Activated naive CD4-positive, alpha-beta T cell treated with anti-CD3 and anti-CD28 coated beads, Interleukin-2, amount 10 ng/mL, durations not matched to agents 7 days and 5 days (primary cell): ENCODE data around the gene PCDHGB5.
"Not testable (repeated sequence)": the region's sequence is repeated elsewhere in the genome, so short reads cannot be mapped to it uniquely, and the experiment has no call there.

Experiments
- CTCF ChIA-PET: fragments of 350-600 bp; sonication (Branson Sonifier 250); formaldehyde crosslinking; loops from one replicate; lab custom pipeline; 2021; ENCODE audit warnings: antibody characterized with exemption; lab: Charles Lee
- DNase-seq: peaks from one replicate; pipeline ENCODE4 v3.0.0-alpha.2; 2020
- H3K27ac Mint-ChIP-seq: one replicate; pipeline ENCODE4 v1.8.0; 2021; ENCODE audit warnings: mild to moderate bottlenecking, moderate library complexity, mixed read lengths
- H3K27me3 Mint-ChIP-seq: one replicate; pipeline ENCODE4 v1.8.0; 2021; ENCODE audit warnings: mild to moderate bottlenecking, mixed read lengths
- H3K36me3 Mint-ChIP-seq: one replicate; pipeline ENCODE4 v1.8.0; 2021; ENCODE audit warnings: mixed read lengths
- H3K4me1 Mint-ChIP-seq: one replicate; pipeline ENCODE4 v1.8.0; 2021; ENCODE audit warnings: mixed read lengths
- H3K4me3 Mint-ChIP-seq: one replicate; pipeline ENCODE4 v1.8.0; 2021; ENCODE audit warnings: mild to moderate bottlenecking, moderate library complexity, mixed read lengths
- H3K9me3 Mint-ChIP-seq: one replicate; pipeline ENCODE4 v1.8.0; 2021; ENCODE audit warnings: mixed read lengths

Gene PCDHGB5

GRCh38 chr5:141366016-141366896 is 31.5 kb upstream of the PCDHGB5 start:
- CTCF ChIA-PET: no interaction called here
- H3K27me3 Mint-ChIP-seq: peaks cover 72% of the 10 kb centered on the region
- H3K9me3 Mint-ChIP-seq: peaks cover 34% of the 10 kb centered on the region
- no peak overlapping the region for H3K27ac Mint-ChIP-seq
- H3K36me3 Mint-ChIP-seq: peaks cover 8% of the 10 kb centered on the region
- no peak for DNase-seq
- no peak overlapping the region for H3K4me3 Mint-ChIP-seq
- peaks cover 2% of the 10 kb centered on the region for H3K4me1 Mint-ChIP-seq

DNA sequence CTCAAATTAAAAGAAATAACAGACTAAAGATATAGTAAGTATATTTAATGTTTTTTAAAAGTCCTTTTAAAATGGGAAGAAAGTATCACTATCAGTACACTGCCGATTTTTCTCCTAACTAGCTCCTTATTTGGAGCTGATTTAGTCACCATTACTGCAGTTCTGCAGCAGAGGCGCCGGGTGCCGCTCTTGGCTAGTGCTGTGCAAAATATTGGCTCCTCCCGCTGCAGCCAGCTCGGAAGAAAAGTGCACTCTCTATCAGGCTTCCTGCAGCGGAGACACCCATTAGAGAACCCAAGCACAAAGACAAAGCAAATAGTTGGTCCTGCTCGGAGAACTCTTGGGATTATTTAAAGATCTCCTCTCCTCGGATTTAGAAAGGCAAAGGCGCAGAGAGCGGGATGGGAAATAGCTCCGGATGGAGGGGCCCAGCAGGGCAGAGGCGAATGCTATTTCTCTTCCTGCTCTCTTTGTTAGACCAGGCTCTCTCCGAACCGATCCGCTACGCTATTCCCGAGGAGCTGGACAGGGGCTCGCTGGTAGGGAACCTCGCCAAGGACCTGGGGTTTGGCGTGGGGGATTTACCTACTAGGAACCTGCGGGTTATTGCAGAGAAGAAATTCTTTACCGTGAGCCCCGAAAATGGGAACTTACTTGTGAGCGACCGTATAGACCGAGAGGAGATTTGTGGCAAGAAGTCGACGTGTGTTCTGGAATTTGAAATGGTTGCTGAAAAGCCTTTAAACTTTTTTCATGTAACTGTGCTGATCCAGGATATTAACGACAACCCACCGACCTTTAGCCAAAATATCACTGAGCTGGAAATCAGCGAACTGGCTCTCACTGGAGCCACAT is 27.5 kb upstream of the PCDHGB5 start, which contains the start of gene PCDHGB3:
Gene PCDHGB3, plus strand, starts transcription at position 249 of the 855 bp plus-strand sequence. Its CDS starts 153 bp downstream, at position 402.
- H3K36me3 Mint-ChIP-seq: peaks cover 4% of the 10 kb centered on the region
- peak within 1 kb of the TSS; percentile 62 for H3K4me3 Mint-ChIP-seq
- peaks cover 4% of the 10 kb centered on the region for H3K4me1 Mint-ChIP-seq
- peak; percentile 53 for DNase-seq
- H3K9me3 Mint-ChIP-seq: peaks cover 31% of the 10 kb centered on the region
- H3K27me3 Mint-ChIP-seq: peaks cover 74% of the 10 kb centered on the region
- H3K27ac Mint-ChIP-seq: no peak within 1 kb of the TSS
- CTCF ChIA-PET: interaction anchor here (0.7 to 2.0 kb wide), 27 partner anchors 10 to 549 kb away, joined by 3 to 12 read pairs (median 3); partner anchors contain the start of genes PCDHA5, PCDHGA12, PCDHGB4 and PCDHGB5

- Mint-ChIP-seq H3K27ac (no peak overlapping the region), H3K4me1 (peaks cover 4% of the 10 kb centered on the region), H3K9me3 (peaks cover 27% of the 10 kb centered on the region), H3K4me3 (no peak overlapping the region), H3K36me3 (peaks cover 4% of the 10 kb centered on the region), H3K27me3 (peaks cover 70% of the 10 kb centered on the region)
- CTCF ChIA-PET: interaction anchor here (1.3 to 1.6 kb wide), 2 partner anchors 52 to 58 kb away, joined by 3 read pairs; partner anchors contain the start of genes PCDHGA12 and TAF7
- no peak for DNase-seq
Observed at GRCh38 chr5:141371572-141372475, 25.9 kb upstream of the PCDHGB5 start.

GRCh38 chr5:141373673-141374317 is 24.0 kb upstream of the PCDHGB5 start, which contains the start of gene PCDHGA6:
PCDHGA6 (plus strand) TSS chr5:141373891; CDS start chr5:141374084, 193 bp downstream.
- peaks cover 67% of the 10 kb centered on the region for H3K27me3 Mint-ChIP-seq
- H3K4me1 Mint-ChIP-seq: peaks cover 4% of the 10 kb centered on the region
- H3K36me3 Mint-ChIP-seq: peaks cover 4% of the 10 kb centered on the region
- H3K27ac Mint-ChIP-seq: no peak within 1 kb of the TSS
- peak within 1 kb of the TSS; percentile 12 for H3K4me3 Mint-ChIP-seq
- DNase-seq: no peak
- H3K9me3 Mint-ChIP-seq: peaks cover 29% of the 10 kb centered on the region
- CTCF ChIA-PET: interaction anchor here (1.0 to 1.7 kb wide), 6 partner anchors 17 to 140 kb away, joined by 3 to 6 read pairs (median 4); partner anchors contain the start of gene PCDHGA10

- H3K4me1 Mint-ChIP-seq: peaks cover 4% of the 10 kb centered on the region
- H3K27me3 Mint-ChIP-seq: peaks cover 61% of the 10 kb centered on the region
- CTCF ChIA-PET: interaction anchor here (1.0 to 1.6 kb wide), 4 partner anchors 22 to 139 kb away, joined by 3 to 6 read pairs (median 4); partner anchors contain the start of gene PCDHGA10
- H3K27ac Mint-ChIP-seq: no peak overlapping the region
- peaks cover 4% of the 10 kb centered on the region for H3K36me3 Mint-ChIP-seq
- no peak for DNase-seq
- H3K9me3 Mint-ChIP-seq: peaks cover 29% of the 10 kb centered on the region
- H3K4me3 Mint-ChIP-seq: no peak overlapping the region
Observed at GRCh38 chr5:141374627-141375026, 23.1 kb upstream of the PCDHGB5 start.

- H3K4me1 Mint-ChIP-seq, CTCF ChIA-PET: not testable (repeated sequence)
- H3K27me3 Mint-ChIP-seq: peaks cover 56% of the 10 kb centered on the region
Observed at GRCh38 chr5:141375444-141376155, 22.1 kb upstream of the PCDHGB5 start.

GRCh38 chr5:141382469-141383294 is 15.1 kb upstream of the PCDHGB5 start, which contains the start of gene PCDHGA7:
PCDHGA7 (plus strand) TSS chr5:141382742; CDS start chr5:141382900, 158 bp downstream.
- DNase-seq: no peak
- no peaks in the 10 kb centered on the region for H3K36me3 Mint-ChIP-seq
- no peak within 1 kb of the TSS for H3K27ac Mint-ChIP-seq
- H3K4me1 Mint-ChIP-seq: no peaks in the 10 kb centered on the region
- H3K27me3 Mint-ChIP-seq: peaks cover 43% of the 10 kb centered on the region
- H3K4me3 Mint-ChIP-seq: peak within 1 kb of the TSS; percentile 54
- CTCF ChIA-PET: interaction anchor here (1.1 kb wide), 1 partner anchor 38 kb away, joined by 3 read pairs; the partner anchor contains the start of gene PCDHGA11
- peaks cover 14% of the 10 kb centered on the region for H3K9me3 Mint-ChIP-seq

More at GRCh38 chr5:141375444-141376155, 22.1 kb upstream of the PCDHGB5 start:
- H3K9me3 Mint-ChIP-seq: peaks cover 29% of the 10 kb centered on the region
- H3K27ac Mint-ChIP-seq, H3K4me3 Mint-ChIP-seq, H3K36me3 Mint-ChIP-seq, DNase-seq: not testable (repeated sequence)

DNA sequence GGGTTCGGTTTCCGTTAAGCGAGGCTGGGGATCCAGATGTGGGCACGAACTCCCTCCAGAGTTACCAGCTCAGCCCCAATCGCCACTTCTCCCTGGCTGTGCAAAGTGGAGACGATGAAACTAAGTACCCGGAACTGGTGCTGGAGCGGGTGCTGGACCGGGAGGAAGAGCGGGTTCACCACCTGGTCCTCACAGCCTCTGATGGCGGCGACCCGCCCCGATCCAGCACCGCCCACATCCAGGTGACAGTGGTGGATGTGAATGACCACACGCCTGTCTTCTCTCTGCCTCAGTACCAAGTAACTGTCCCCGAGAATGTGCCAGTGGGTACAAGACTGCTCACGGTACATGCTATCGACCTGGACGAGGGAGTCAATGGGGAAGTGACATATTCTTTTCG is 14.4 kb upstream of the PCDHGB5 start:
- H3K27me3 Mint-ChIP-seq: peaks cover 46% of the 10 kb centered on the region
- peaks cover under 1% of the 10 kb centered on the region for H3K36me3 Mint-ChIP-seq
- no peak overlapping the region for H3K4me3 Mint-ChIP-seq
- DNase-seq: no peak
- peaks cover 14% of the 10 kb centered on the region for H3K9me3 Mint-ChIP-seq
- H3K27ac Mint-ChIP-seq: no peak overlapping the region
- CTCF ChIA-PET: interaction anchor here (1.1 kb wide), 1 partner anchor 37 kb away, joined by 3 read pairs; the partner anchor contains the start of gene PCDHGA11
- no peaks in the 10 kb centered on the region for H3K4me1 Mint-ChIP-seq

DNA sequence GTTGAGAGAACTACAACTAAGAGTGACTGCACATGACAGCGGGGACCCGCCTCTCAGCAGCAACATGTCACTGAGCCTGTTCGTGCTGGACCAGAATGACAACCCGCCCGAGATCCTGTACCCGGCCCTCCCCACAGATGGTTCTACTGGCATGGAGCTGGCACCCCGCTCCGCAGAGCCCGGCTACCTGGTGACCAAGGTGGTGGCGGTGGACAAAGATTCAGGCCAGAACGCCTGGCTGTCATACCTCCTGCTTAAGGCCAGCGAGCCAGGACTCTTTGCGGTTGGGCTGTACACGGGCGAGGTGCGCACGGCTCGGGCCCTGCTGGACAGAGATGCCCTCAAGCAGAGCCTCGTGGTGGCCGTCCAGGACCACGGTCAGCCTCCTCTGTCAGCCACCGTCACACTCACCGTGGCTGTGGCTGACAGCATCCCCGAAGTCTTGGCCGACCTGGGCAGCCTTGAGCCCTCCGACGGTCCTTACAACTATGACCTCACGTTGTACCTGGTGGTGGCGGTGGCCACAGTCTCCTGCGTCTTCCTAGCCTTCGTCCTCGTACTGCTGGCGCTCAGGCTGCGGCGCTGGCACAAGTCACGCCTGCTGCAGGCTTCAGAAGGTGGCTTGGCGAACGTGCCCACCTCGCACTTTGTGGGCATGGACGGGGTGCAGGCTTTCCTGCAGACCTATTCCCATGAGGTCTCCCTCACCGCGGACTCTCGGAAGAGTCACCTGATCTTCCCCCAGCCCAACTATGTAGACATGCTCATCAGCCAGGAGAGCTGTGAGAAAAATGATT is 13.1 kb upstream of the PCDHGB5 start:
- DNase-seq: no peak
- no peak overlapping the region for H3K27ac Mint-ChIP-seq
- H3K9me3 Mint-ChIP-seq: peaks cover 22% of the 10 kb centered on the region
- peaks cover 3% of the 10 kb centered on the region for H3K36me3 Mint-ChIP-seq
- CTCF ChIA-PET: no interaction called here
- no peak overlapping the region for H3K4me3 Mint-ChIP-seq
- no peaks in the 10 kb centered on the region for H3K4me1 Mint-ChIP-seq
- peaks cover 58% of the 10 kb centered on the region for H3K27me3 Mint-ChIP-seq

GRCh38 chr5:141387557-141388311 is 10.0 kb upstream of the PCDHGB5 start, which contains the start of gene PCDHGB4:
PCDHGB4 (plus strand) TSS chr5:141387698; CDS start chr5:141387885, 187 bp downstream.
- CTCF ChIA-PET: interaction anchor here (1.1 to 2.0 kb wide), 3 partner anchors 18 to 123 kb away, joined by 3 to 5 read pairs (median 4); partner anchors contain the start of genes PCDHGA12 and PCDHGB3
- DNase-seq: peak; percentile 43
- not testable (repeated sequence) for H3K4me1 Mint-ChIP-seq, H3K36me3 Mint-ChIP-seq
- Mint-ChIP-seq H3K4me3 (peak within 1 kb of the TSS; percentile 31), H3K27ac (peak within 1 kb of the TSS; percentile 46), H3K9me3 (peaks cover 29% of the 10 kb centered on the region), H3K27me3 (peaks cover 49% of the 10 kb centered on the region)
